ENCODE measurements around the gene POMT2. TPM values are rescaled to one million over a fixed set of nuclear protein-coding genes. Genes with fewer than 3 reads are reported as not detected.
"Not testable (repeated sequence)": the region's sequence is repeated elsewhere in the genome, so short reads cannot be mapped to it uniquely, and the experiment has no call there.

POMT2 gene
- total RNA-seq, 1 donor from 2014 or later = 29.2 TPM

- no peak for DNase-seq (ENCODE audit: extremely low spot score, unreplicated experiment)
- H3K36me3 Mint-ChIP-seq (ENCODE audit: unreplicated experiment) = peaks cover 35% of the 10 kb centered on the region
- no peak overlapping the region for H3K27ac Mint-ChIP-seq (ENCODE audit: unreplicated experiment)
- H3K27me3 Mint-ChIP-seq (ENCODE audit: unreplicated experiment) = no peaks in the 10 kb centered on the region
- no peaks in the 10 kb centered on the region for H3K4me1 Mint-ChIP-seq (ENCODE audit: unreplicated experiment)
- H3K9me3 Mint-ChIP-seq (ENCODE audit: unreplicated experiment) = no peaks in the 10 kb centered on the region
- TF ChIP-seq CTCF (IDR thresholded peaks at IDR 0.05) = no peak
- H3K4me3 Mint-ChIP-seq (ENCODE audit: unreplicated experiment) = no peak overlapping the region
These were observed 38.8 kb downstream of the POMT2 start for GRCh38 chr14:77281852-77282410.

- H3K36me3 Mint-ChIP-seq (ENCODE audit: unreplicated experiment) = peaks cover 33% of the 10 kb centered on the region
- H3K27ac Mint-ChIP-seq (ENCODE audit: unreplicated experiment); DNase-seq (ENCODE audit: extremely low spot score, unreplicated experiment); H3K4me1 Mint-ChIP-seq (ENCODE audit: unreplicated experiment); H3K4me3 Mint-ChIP-seq (ENCODE audit: unreplicated experiment); H3K9me3 Mint-ChIP-seq (ENCODE audit: unreplicated experiment); H3K27me3 Mint-ChIP-seq (ENCODE audit: unreplicated experiment): not testable (repeated sequence)
These were observed 39.8 kb downstream of the POMT2 start for GRCh38 chr14:77280921-77281320.

GRCh38 chr14:77279719-77280118 lies 41.0 kb downstream of the POMT2 start:
- H3K27ac Mint-ChIP-seq (ENCODE audit: unreplicated experiment) = no peak overlapping the region
- no peaks in the 10 kb centered on the region for H3K9me3 Mint-ChIP-seq (ENCODE audit: unreplicated experiment)
- no peaks in the 10 kb centered on the region for H3K27me3 Mint-ChIP-seq (ENCODE audit: unreplicated experiment)
- no peak overlapping the region for H3K4me3 Mint-ChIP-seq (ENCODE audit: unreplicated experiment)
- no peak for DNase-seq (ENCODE audit: extremely low spot score, unreplicated experiment)
- peaks cover 22% of the 10 kb centered on the region for H3K36me3 Mint-ChIP-seq (ENCODE audit: unreplicated experiment)
- H3K4me1 Mint-ChIP-seq (ENCODE audit: unreplicated experiment) = no peaks in the 10 kb centered on the region
- no peak for TF ChIP-seq CTCF (IDR thresholded peaks at IDR 0.05)

- Mint-ChIP-seq H3K27ac (ENCODE audit: unreplicated experiment) (no peak overlapping the region), H3K27me3 (ENCODE audit: unreplicated experiment) (no peaks in the 10 kb centered on the region), H3K36me3 (ENCODE audit: unreplicated experiment) (peaks cover 20% of the 10 kb centered on the region), H3K9me3 (ENCODE audit: unreplicated experiment) (no peaks in the 10 kb centered on the region), H3K4me1 (ENCODE audit: unreplicated experiment) (no peaks in the 10 kb centered on the region), H3K4me3 (ENCODE audit: unreplicated experiment) (no peak overlapping the region)
- TF ChIP-seq CTCF (IDR thresholded peaks at IDR 0.05) = no peak
- DNase-seq (ENCODE audit: extremely low spot score, unreplicated experiment) = no peak
These were observed 42.0 kb downstream of the POMT2 start for GRCh38 chr14:77278461-77279230.

GRCh38 chr14:77276959-77277358 lies 43.7 kb downstream of the POMT2 start:
- Mint-ChIP-seq H3K27me3 (ENCODE audit: unreplicated experiment) (peaks cover 7% of the 10 kb centered on the region), H3K4me3 (ENCODE audit: unreplicated experiment) (no peak overlapping the region), H3K27ac (ENCODE audit: unreplicated experiment) (no peak overlapping the region), H3K9me3 (ENCODE audit: unreplicated experiment) (no peaks in the 10 kb centered on the region), H3K4me1 (ENCODE audit: unreplicated experiment) (no peaks in the 10 kb centered on the region), H3K36me3 (ENCODE audit: unreplicated experiment) (peaks cover 20% of the 10 kb centered on the region)
- no peak for TF ChIP-seq CTCF (IDR thresholded peaks at IDR 0.05)
- no peak for DNase-seq (ENCODE audit: extremely low spot score, unreplicated experiment)

Measured in osteocyte (in vitro differentiated cells).